IMR-90 (cell line): Measurements from ENCODE around the gene RAD51B. TPM values are rescaled to one million over a fixed set of nuclear protein-coding genes. Genes with fewer than 3 reads are reported as not detected.
A peak's percentile ranks its signal among the peaks of the same experiment; 100 is the strongest.

Source experiments
- ATAC-seq: fragments of 200-7000 bp; cut with Tn5 transposase; 2 replicates; pipeline ENCODE4 v1.9.1; 2020; ENCODE audit warnings: low read depth, mild to moderate bottlenecking, moderate library complexity
- BruUV-seq: library from RNA; stranded (reverse); fragments of 400-500 nt; replicated peaks from 2 replicates; lab custom pipeline; 2021; lab: Mats Ljungman, UMichigan
- CTCF ChIA-PET: fragments of 300-600 bp; formaldehyde crosslinking; extraction: SDS; loops from one replicate; lab custom pipeline; 2021; ENCODE audit warnings: antibody characterized with exemption; lab: Yijun Ruan, JAX
- POLR2A ChIA-PET: fragments of 300-600 bp; sonication (Branson Sonifier 250); formaldehyde crosslinking; loops from one replicate; lab custom pipeline; 2022; ENCODE audit warnings: antibody characterized with exemption; ENCODE audit not compliant: unreplicated experiment; lab: Charles Lee
- DNase-seq: peaks from one replicate; pipeline ENCODE4 v3.0.0; 2013
- H2AFZ ChIP-seq: replicated peaks from 2 replicates; pipeline ENCODE3; 2013; ENCODE audit warnings: low read length, mild to moderate bottlenecking; ENCODE audit not compliant: poor library complexity
- H2AK5ac ChIP-seq: 2 replicates; pipeline ENCODE4 v1.6.1; 2013; ENCODE audit warnings: low read depth, low read length, inconsistent platforms
- H2AK9ac ChIP-seq: replicated peaks from 2 replicates; pipeline ENCODE3; 2013; ENCODE audit warnings: mild to moderate bottlenecking, low read depth, low read length, moderate library complexity; ENCODE audit not compliant: poor library complexity
- H2BK120ac ChIP-seq: 2 replicates; pipeline ENCODE4 v1.6.1; 2013; ENCODE audit warnings: low read depth, low read length, inconsistent platforms
- H2BK15ac ChIP-seq: 3 replicates; pipeline ENCODE4 v1.6.1; 2013; ENCODE audit warnings: low read depth, low read length, inconsistent platforms
- H2BK20ac ChIP-seq: 2 replicates; pipeline ENCODE4 v1.6.1; 2013; ENCODE audit warnings: low read depth, mild to moderate bottlenecking, inconsistent platforms, low read length, moderate library complexity
- H2BK5ac ChIP-seq: 2 replicates; pipeline ENCODE4 v1.6.1; 2013; ENCODE audit warnings: mild to moderate bottlenecking, low read depth, low read length, inconsistent platforms; ENCODE audit not compliant: poor library complexity, severe bottlenecking
- H3K14ac ChIP-seq: replicated peaks from 2 replicates; pipeline ENCODE4 v1.6.1; 2013; ENCODE audit warnings: low read depth, low read length, inconsistent platforms
- H3K18ac ChIP-seq: 2 replicates; pipeline ENCODE4 v1.6.1; 2013; ENCODE audit warnings: low read depth, low read length, control low read depth
- H3K23ac ChIP-seq: 2 replicates; pipeline ENCODE4 v1.6.1; 2013; ENCODE audit warnings: low read depth, low read length, inconsistent platforms
- H3K27ac ChIP-seq: 2 replicates; pipeline ENCODE4 v1.5.1; 2013; ENCODE audit warnings: mild to moderate bottlenecking, control low read depth, low read length; ENCODE audit not compliant: insufficient read depth
- H3K27me3 ChIP-seq: 2 replicates; pipeline ENCODE4 v1.6.1; 2013; ENCODE audit warnings: low read length; ENCODE audit not compliant: control insufficient read depth, insufficient read depth
- H3K36me3 ChIP-seq: 2 replicates; pipeline ENCODE4 v1.6.1; 2013; ENCODE audit warnings: low read length, mixed read lengths; ENCODE audit not compliant: control insufficient read depth, insufficient read depth
- H3K4ac ChIP-seq: 2 replicates; pipeline ENCODE4 v1.6.1; 2013; ENCODE audit warnings: low read depth, low read length, inconsistent platforms
- H3K4me1 ChIP-seq: 2 replicates; pipeline ENCODE4 v1.6.1; 2013; ENCODE audit warnings: low read length, mixed read lengths; ENCODE audit not compliant: control insufficient read depth, insufficient read depth
- H3K4me2 ChIP-seq: 2 replicates; pipeline ENCODE4 v1.6.1; 2013; ENCODE audit warnings: low read depth, mild to moderate bottlenecking, control low read depth, low read length, moderate library complexity
- H3K4me3 ChIP-seq: 2 replicates; pipeline ENCODE4 v1.5.1; 2013; ENCODE audit warnings: low read depth, mild to moderate bottlenecking, control low read depth, low read length, moderate library complexity; ENCODE audit not compliant: insufficient read depth
- H3K56ac ChIP-seq: 2 replicates; pipeline ENCODE4 v1.6.1; 2013; ENCODE audit warnings: low read length, inconsistent platforms; ENCODE audit not compliant: insufficient read depth; ENCODE audit errors: extremely low read depth
- H3K79me1 ChIP-seq, 2 experiments: 2 replicates each; pipeline ENCODE4 v1.6.1; 2013; ENCODE audit warnings: low read length in 2 of 2, inconsistent platforms in 1 of 2, low read depth in 1 of 2
- H3K9ac ChIP-seq: 2 replicates; pipeline ENCODE4 v1.6.1; 2013; ENCODE audit warnings: low read depth, low read length, control low read depth
- H3K9me1 ChIP-seq: 2 replicates; pipeline ENCODE4 v1.6.1; 2013; ENCODE audit warnings: low read length, inconsistent platforms; ENCODE audit not compliant: insufficient read depth
- H3K9me3 ChIP-seq: 2 replicates; pipeline ENCODE4 v1.6.1; 2013; ENCODE audit warnings: low read length; ENCODE audit not compliant: control insufficient read depth, insufficient read depth
- H4K20me1 ChIP-seq: 2 replicates; pipeline ENCODE4 v1.6.1; 2013; ENCODE audit warnings: low read length, inconsistent platforms; ENCODE audit not compliant: insufficient read depth
- H4K5ac ChIP-seq: 2 replicates; pipeline ENCODE4 v1.6.1; 2013; ENCODE audit warnings: mild to moderate bottlenecking, low read depth, low read length, control low read depth
- H4K8ac ChIP-seq, 2 experiments: 2 replicates each; pipeline ENCODE4 v1.6.1; 2013; ENCODE audit warnings: low read depth in 2 of 2, low read length in 2 of 2, control low read depth in 1 of 2, inconsistent platforms in 1 of 2
- H4K91ac ChIP-seq: 2 replicates; pipeline ENCODE4 v1.6.1; 2013; ENCODE audit warnings: low read depth, low read length, inconsistent platforms; ENCODE audit not compliant: insufficient read depth
- BHLHE40 ChIP-seq: fragments of 150-350 bp; IDR thresholded peaks from 2 replicates; pipeline ENCODE4 v1.6.1; 2016; ENCODE audit warnings: mild to moderate bottlenecking, low read depth, low read length
- CEBPB ChIP-seq: IDR thresholded peaks from 2 replicates; pipeline ENCODE4 v1.6.1; 2012; ENCODE audit warnings: low read depth, low read length, improper control_type of control experiment
- CHD1 ChIP-seq: IDR thresholded peaks from 2 replicates; pipeline ENCODE4 v1.6.1; 2012; ENCODE audit warnings: low read depth, low read length, improper control_type of control experiment
- CTCF ChIP-seq: conservative IDR thresholded peaks from 2 replicates; pipeline ENCODE4 v1.5.1; 2012; ENCODE audit warnings: mild to moderate bottlenecking, low read depth, low read length, improper control_type of control experiment
- ELK1 ChIP-seq: fragments of 150-350 bp; IDR thresholded peaks from 2 replicates; pipeline ENCODE4 v1.6.1; 2016; ENCODE audit warnings: low read depth, mild to moderate bottlenecking, low read length, moderate library complexity, borderline replicate concordance
- FOS ChIP-seq: fragments of 150-350 bp; IDR thresholded peaks from 2 replicates; pipeline ENCODE4 v1.6.1; 2016; ENCODE audit warnings: low read depth, low read length
- MAFK ChIP-seq: IDR thresholded peaks from 2 replicates; pipeline ENCODE4 v1.6.1; 2012; ENCODE audit warnings: low read depth, low read length, improper control_type of control experiment
- MAZ ChIP-seq: IDR thresholded peaks from 2 replicates; pipeline ENCODE4 v1.6.1; 2012; ENCODE audit warnings: low read depth, mild to moderate bottlenecking, low read length, improper control_type of control experiment, moderate library complexity, borderline replicate concordance
- MXI1 ChIP-seq: IDR thresholded peaks from 2 replicates; pipeline ENCODE4 v1.6.1; 2012; ENCODE audit warnings: low read depth, mild to moderate bottlenecking, low read length, moderate library complexity, borderline replicate concordance
- NFE2L2 ChIP-seq: fragments of 150-350 bp; IDR thresholded peaks from 2 replicates; pipeline ENCODE4 v1.6.1; 2016; ENCODE audit warnings: low read depth, mild to moderate bottlenecking, low read length
- POLR2A ChIP-seq: IDR thresholded peaks from 2 replicates; pipeline ENCODE4 v1.6.1; 2012; ENCODE audit warnings: mild to moderate bottlenecking, low read depth, low read length
- RAD21 ChIP-seq: IDR thresholded peaks from 2 replicates; pipeline ENCODE4 v1.6.1; 2012; ENCODE audit warnings: low read length, improper control_type of control experiment
- RCOR1 ChIP-seq: IDR thresholded peaks from 2 replicates; pipeline ENCODE4 v1.6.1; 2012; ENCODE audit warnings: mild to moderate bottlenecking, low read length, improper control_type of control experiment; ENCODE audit not compliant: insufficient replicate concordance
- RFX5 ChIP-seq: IDR thresholded peaks from 2 replicates; pipeline ENCODE4 v1.8.0; 2012; ENCODE audit warnings: low read depth, mild to moderate bottlenecking, low read length, moderate library complexity
- SMC3 ChIP-seq: fragments of 150-350 bp; IDR thresholded peaks from 2 replicates; pipeline ENCODE4 v1.6.1; 2016; ENCODE audit warnings: low read depth, mild to moderate bottlenecking, antibody characterized with exemption, low read length, moderate library complexity
- USF2 ChIP-seq: fragments of 150-350 bp; IDR thresholded peaks from 2 replicates; pipeline ENCODE4 v1.6.1; 2017; ENCODE audit warnings: mild to moderate bottlenecking, antibody characterized with exemption, low read length, low read depth
- WGBS, 2 experiments: methylation state at CpG; one replicate each; pipeline versions ENCODE4 v1.1.5 to v1.1.7; 2013; ENCODE audit warnings: missing lambda C conversion rate in 2 of 2; ENCODE audit not compliant: insufficient read length in 1 of 2; ENCODE audit errors: extremely low coverage in 2 of 2; 5-methylcytosine and 5-hydroxymethylcytosine counted together
- dilution Hi-C: fragments of 300-500 bp; cut with HindIII; formaldehyde crosslinking; loops from one replicate; pipeline ENCODE4 v1.14.3; 2018; ENCODE audit warnings: low sequenced_read_pairs; ENCODE audit not compliant: unreplicated experiment
- in situ Hi-C: fragments of 300-500 bp; cut with MboI; formaldehyde crosslinking; loops from 3 replicates; pipeline ENCODE4 v1.14.3; 2019; ENCODE audit warnings: low sequenced_read_pairs, inconsistent platforms, mixed read lengths
- intact Hi-C: fragments of 100-400 bp; cut with micrococcal nuclease; formaldehyde crosslinking; loops from 2 replicates; pipeline ENCODE4 v1.10.0; 2022
- polyA plus RNA-seq, 3 experiments: library from polyadenylated mRNA; depleted of rRNA; stranded (reverse); fragments of >200 nt; gene quantifications; 2 replicates each; pipeline ENCODE4 v1.2.3, GENCODE V29; 2012; ENCODE audit warnings: low replicate concordance in 1 of 3
- total RNA-seq: library from RNA; depleted of rRNA; stranded (reverse); fragments of >200 nt; gene quantifications from 2 replicates; pipeline ENCODE4 v1.2.3, GENCODE V29; 2012

The RAD51B gene
- total and polyA plus RNA-seq, 2 of the 4 experiments (the other 2 are of a cell fraction): 5.1 to 18.8 TPM

GRCh38 chr14:68300608-68301007 lies 481.0 kb downstream of the RAD51B start:
- Histone ChIP-seq H4K5ac (no peak overlapping the region), H3K23ac (no peak overlapping the region), H4K91ac (no peak overlapping the region), H3K4me1 (no peaks in the 10 kb centered on the region; the same call in 1 of the 2 replicates), H4K20me1 (no peaks in the 10 kb centered on the region), H3K27me3 (no peaks in the 10 kb centered on the region), H2AFZ (no peak overlapping the region), H3K56ac (no peak overlapping the region), H3K18ac (no peak overlapping the region), H2BK5ac (no peak overlapping the region), H3K9me1 (no peaks in the 10 kb centered on the region), H3K79me1 (no peaks in the 10 kb centered on the region), H3K27ac (no peak overlapping the region), H2AK5ac (peak overlapping the region; percentile 37; the same call in 1 of the 2 replicates), H4K8ac (no peak overlapping the region), H2BK120ac (no peak overlapping the region), H2AK9ac (no peak overlapping the region), H3K36me3 (no peaks in the 10 kb centered on the region), H3K14ac (no peak overlapping the region), H3K4me3 (no peak overlapping the region), H3K9ac (no peak overlapping the region), H3K9me3 (peaks cover 4% of the 10 kb centered on the region), H2BK20ac (no peak overlapping the region), H3K4ac (no peak overlapping the region), H2BK15ac (no peak overlapping the region), H3K4me2 (no peak overlapping the region)
- ChIA-PET CTCF (no interaction called here), POLR2A (no interaction called here)
- dilution Hi-C loops (no loop called here), in situ Hi-C loops (no loop called here), intact Hi-C loops (no loop called here)
- DNase-seq: no peak
- TF ChIP-seq BHLHE40: no peak
- no peak for TF ChIP-seq RCOR1
- TF ChIP-seq ELK1: no peak
- TF ChIP-seq USF2: no peak
- no peak for TF ChIP-seq SMC3
- no peak for TF ChIP-seq MAZ
- no peak for TF ChIP-seq NFE2L2
- TF ChIP-seq FOS: no peak
- no peak for TF ChIP-seq CEBPB
- TF ChIP-seq MAFK: no peak
- no peak for TF ChIP-seq CTCF
- no peak for TF ChIP-seq POLR2A
- TF ChIP-seq CHD1: no peak
- TF ChIP-seq MXI1: no peak
- no peak for TF ChIP-seq RAD21
- TF ChIP-seq RFX5: no peak
- no TSS peak for BruUV-seq
- ATAC-seq: no peak
- 100% methylated on average over 1 of the region's 4 CpGs; no CpG with 5 or more reads in 1 of the 2 experiments for WGBS, 2 experiments
